Bronchial epithelial cell (primary cell): ENCODE data around the gene DCP1B. TPM values are rescaled to one million over a fixed set of nuclear protein-coding genes. Genes with fewer than 3 reads are reported as not detected.
A peak's percentile ranks its signal among the peaks of the same experiment; 100 is the strongest.

Experiments
- DNase-seq: peaks from one replicate; pipeline ENCODE4 v3.0.0-alpha.2; 2010; ENCODE audit warnings: low read depth
- FAIRE-seq: peaks from 2 replicates; lab custom pipeline; 2011; peaks lifted over from hg19 to GRCh38; lab: Jason Lieb, UNC
- H3K27me3 ChIP-seq: 2 replicates; pipeline ENCODE4 v1.5.1; 2011; ENCODE audit warnings: low read length; ENCODE audit not compliant: control insufficient read depth, insufficient read depth
- H3K36me3 ChIP-seq: 2 replicates; pipeline ENCODE4 v1.5.1; 2011; ENCODE audit warnings: low read length; ENCODE audit not compliant: control insufficient read depth, insufficient read depth
- H3K4me3 ChIP-seq: 2 replicates; pipeline ENCODE4 v1.5.1; 2011; ENCODE audit warnings: mild to moderate bottlenecking, low read depth, low read length, control low read depth
- total RNA-seq: library from RNA; depleted of rRNA; stranded (reverse); fragments of >200 nt; gene quantifications from 2 replicates; pipeline ENCODE4 v1.2.1, GENCODE V29; 2014
- TF ChIP-seq, protein P1 (sequence below): IDR thresholded peaks from 2 replicates; pipeline ENCODE4 v1.5.1; 2011; ENCODE audit warnings: mild to moderate bottlenecking, moderate library complexity, low read length, control low read depth, inconsistent platforms; ENCODE audit not compliant: insufficient read depth, severe bottlenecking

The DCP1B gene
- total RNA-seq, 1 donor from 2014 or later = 1.3 TPM

DNA sequence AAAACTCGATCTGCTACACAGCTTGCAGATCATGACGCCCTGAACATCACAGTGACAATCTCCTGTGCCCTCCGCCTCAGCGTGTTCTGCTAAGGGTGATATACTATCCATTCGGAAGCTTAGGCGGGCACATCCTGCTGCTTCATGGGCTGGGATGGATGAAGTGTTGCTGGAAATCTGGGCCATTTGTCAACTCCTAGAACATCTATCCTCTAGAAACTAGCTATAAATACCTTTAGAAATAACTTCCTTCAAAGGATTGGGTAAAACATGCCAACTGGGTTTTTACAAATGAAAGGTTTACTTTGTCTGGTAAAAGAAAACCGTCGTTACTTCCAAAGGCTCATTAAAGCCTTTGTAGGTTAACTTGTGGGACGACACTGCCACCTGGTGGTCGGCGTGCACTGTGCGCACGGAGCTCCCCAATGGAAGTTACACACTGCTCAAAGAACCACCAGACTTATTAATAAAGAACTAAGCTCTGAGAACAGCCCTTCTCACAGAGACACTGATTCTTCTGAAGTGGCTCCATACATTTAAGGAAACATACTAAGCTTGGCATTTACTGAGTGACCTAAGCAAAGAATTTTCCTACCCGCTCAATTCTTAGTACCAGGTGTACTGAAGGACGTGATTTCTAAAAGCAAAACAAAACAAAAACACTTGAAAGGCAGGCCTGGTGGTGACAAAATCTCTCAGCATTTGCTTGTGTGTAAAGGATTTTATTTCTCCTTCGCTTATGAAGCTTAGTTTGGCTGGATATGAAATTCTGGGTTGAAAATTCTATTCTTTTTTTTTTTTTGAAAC, 64.3 kb downstream of the DCP1B start:
- TF ChIP-seq, protein P1, sequence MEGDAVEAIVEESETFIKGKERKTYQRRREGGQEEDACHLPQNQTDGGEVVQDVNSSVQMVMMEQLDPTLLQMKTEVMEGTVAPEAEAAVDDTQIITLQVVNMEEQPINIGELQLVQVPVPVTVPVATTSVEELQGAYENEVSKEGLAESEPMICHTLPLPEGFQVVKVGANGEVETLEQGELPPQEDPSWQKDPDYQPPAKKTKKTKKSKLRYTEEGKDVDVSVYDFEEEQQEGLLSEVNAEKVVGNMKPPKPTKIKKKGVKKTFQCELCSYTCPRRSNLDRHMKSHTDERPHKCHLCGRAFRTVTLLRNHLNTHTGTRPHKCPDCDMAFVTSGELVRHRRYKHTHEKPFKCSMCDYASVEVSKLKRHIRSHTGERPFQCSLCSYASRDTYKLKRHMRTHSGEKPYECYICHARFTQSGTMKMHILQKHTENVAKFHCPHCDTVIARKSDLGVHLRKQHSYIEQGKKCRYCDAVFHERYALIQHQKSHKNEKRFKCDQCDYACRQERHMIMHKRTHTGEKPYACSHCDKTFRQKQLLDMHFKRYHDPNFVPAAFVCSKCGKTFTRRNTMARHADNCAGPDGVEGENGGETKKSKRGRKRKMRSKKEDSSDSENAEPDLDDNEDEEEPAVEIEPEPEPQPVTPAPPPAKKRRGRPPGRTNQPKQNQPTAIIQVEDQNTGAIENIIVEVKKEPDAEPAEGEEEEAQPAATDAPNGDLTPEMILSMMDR = peak; percentile 86
- DNase-seq = peak; percentile 63
- H3K27me3 ChIP-seq = no peaks in the 10 kb centered on the region
- H3K4me3 ChIP-seq = no peak overlapping the region
- FAIRE-seq = no peak
- H3K36me3 ChIP-seq = no peaks in the 10 kb centered on the region

DNA sequence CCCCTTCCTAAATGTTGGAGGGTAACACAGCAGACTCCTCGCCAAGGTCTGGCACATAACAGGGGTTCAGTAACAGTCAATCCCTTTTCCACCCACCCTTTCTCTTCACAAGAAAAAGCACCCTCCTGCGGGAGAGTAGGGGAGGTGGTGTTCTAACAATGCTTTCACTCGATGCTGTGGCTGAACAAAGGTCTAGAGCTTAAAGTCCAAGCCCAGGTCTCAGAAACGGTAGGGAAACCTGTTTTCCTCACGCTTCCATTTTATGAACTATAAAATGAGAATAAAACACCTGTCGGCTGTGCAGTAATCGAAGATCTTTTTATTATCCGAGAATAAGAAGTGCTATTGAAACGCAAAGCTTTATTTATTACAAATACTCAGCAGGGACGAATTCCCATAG, 64.9 kb downstream of the DCP1B start:
- FAIRE-seq (no peak), DNase-seq (no peak)
- TF ChIP-seq, protein P1 = no peak
- Histone ChIP-seq H3K27me3 (no peaks in the 10 kb centered on the region), H3K36me3 (no peaks in the 10 kb centered on the region), H3K4me3 (no peak overlapping the region)

DNA sequence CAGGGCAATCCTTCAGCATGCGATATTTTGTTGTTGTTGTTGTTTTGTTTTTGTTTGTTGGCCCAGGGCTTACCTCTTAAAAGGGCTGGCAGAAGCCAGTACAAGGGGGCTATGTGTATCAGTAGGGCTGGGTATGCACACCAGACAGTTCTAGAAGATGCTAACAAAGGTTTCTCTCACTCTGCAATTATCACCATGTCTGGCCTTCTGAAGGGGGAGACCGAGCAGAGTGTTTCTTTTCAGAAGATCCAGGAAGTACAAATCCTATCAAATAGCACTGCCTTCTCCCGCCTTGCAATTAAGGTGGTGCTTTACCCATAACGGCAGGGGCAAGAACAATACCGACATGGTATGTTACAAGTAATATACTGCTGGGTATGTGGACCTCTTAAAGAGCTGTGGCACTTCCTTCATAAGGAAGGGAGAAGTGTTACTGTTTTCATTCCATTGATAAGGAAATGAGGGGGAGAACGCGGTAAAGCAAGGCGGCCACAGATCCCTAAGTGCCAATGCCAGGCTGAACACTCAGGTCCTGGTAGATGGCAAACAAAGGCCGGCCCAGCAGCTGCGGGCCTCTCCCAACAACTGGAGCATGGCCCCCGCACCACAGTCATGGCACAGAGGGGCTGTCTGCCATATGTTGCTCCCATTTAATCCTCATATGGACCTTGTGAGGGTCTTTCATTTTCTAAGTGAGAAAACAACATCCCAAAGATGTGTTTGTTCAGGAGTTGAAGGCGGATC, 66.6 kb downstream of the DCP1B start:
- H3K36me3 ChIP-seq = no peaks in the 10 kb centered on the region
- no peak for FAIRE-seq
- no peaks in the 10 kb centered on the region for H3K27me3 ChIP-seq
- DNase-seq = no peak
- TF ChIP-seq, protein P1 = no peak
- no peak overlapping the region for H3K4me3 ChIP-seq

DNA sequence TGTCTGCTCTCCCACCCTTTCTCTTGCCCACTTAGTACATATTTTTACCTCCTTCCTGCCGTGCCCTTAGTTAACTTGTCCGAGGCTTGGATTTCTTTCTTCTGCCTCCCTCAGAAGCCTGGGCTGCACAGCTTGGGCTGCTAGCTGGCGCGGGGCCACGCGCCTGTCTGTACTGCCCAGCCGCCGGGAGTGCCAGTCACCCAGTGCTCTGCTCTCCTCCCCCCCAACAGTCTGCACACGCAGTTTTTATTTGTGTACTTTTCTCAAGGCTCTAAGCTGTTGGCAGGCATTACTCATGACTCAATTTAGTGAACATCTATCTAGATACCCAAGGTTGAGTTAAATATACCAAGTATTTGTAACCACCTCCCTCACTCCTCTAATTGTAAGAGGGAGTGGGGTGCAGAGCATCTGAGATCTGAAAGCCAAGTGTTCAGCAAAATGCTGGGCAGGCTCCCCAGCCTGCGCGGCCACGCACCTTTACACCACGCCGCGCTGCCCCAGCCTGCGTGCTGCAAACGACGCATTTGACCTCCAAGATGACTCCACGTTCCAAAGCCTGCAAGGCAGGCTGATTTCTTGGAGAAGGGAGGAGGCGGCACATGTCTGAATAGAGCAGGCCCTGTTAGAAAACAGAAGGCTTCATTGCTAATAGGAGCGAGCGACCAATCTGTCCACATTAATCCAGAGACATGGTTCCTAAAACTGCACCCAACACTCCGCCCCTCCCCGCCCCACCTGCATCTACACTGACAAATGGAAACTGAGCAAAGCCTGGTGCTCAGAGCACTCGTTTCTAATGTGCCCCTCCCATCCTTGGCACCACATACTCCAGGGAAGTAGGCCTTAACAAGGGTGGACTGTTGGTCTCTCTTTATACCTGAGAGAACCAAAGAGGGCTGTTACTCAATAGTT, 67.6 kb downstream of the DCP1B start:
- TF ChIP-seq, protein P1 = no peak
- Histone ChIP-seq H3K27me3 (no peaks in the 10 kb centered on the region), H3K36me3 (no peaks in the 10 kb centered on the region), H3K4me3 (no peak overlapping the region)
- DNase-seq (peak; percentile 72), FAIRE-seq (no peak)

DNA sequence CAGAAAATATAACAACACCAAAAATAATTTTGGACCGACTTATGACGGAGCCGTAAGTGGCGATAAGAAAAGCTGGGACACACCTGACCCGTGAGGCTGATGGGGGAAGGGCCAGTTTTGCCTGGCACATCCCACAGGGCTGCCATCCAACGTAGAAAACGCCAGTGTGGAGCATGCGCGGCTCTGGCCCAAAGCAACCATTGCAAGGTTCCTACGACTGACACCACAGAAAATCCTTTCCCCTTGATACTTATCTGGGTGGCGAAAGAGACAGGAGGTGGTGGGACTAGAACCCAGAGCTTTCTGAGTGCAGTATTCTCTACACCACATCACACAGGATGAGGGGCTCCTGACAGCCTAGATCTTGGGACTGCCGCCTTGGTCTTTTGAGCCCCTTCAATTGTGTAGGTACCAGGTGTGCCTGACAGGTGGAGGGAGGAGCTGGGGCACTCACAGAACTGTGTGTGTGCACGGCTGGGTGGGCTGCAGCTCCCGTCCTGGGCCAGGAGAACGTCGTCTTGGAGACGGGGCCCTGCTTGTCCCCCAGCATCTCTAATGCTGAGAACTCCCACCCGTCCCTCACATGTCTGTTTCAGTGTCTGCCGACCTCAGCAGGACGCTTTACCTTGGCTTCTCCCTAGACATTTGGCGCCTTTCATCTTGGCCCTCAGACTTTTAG, 68.4 kb downstream of the DCP1B start:
- Histone ChIP-seq H3K27me3 (no peaks in the 10 kb centered on the region), H3K4me3 (no peak overlapping the region), H3K36me3 (no peaks in the 10 kb centered on the region)
- DNase-seq (no peak), FAIRE-seq (no peak)
- TF ChIP-seq, protein P1 = no peak
